Measurements from ENCODE around the gene ADAM23.

GRCh38 chr2:206456078-206456754, 12.9 kb downstream of the ADAM23 start:
- TF ChIP-seq CTCF (IDR thresholded peaks at IDR 0.05) = no peak
- no peak for TF ChIP-seq POLR2A (IDR thresholded peaks at IDR 0.05)

All from lower leg skin (tissue), 3 donors.